ENCODE results near the gene GPR15LG. TPM values are rescaled to one million over a fixed set of nuclear protein-coding genes. Genes with fewer than 3 reads are reported as not detected.
"Not testable (repeated sequence)": the region's sequence is repeated elsewhere in the genome, so short reads cannot be mapped to it uniquely, and the experiment has no call there.

The GPR15LG gene
- 10 to 100 TPM; 10.3 to 25.8 (median 19.7) TPM for total RNA-seq

DNA sequence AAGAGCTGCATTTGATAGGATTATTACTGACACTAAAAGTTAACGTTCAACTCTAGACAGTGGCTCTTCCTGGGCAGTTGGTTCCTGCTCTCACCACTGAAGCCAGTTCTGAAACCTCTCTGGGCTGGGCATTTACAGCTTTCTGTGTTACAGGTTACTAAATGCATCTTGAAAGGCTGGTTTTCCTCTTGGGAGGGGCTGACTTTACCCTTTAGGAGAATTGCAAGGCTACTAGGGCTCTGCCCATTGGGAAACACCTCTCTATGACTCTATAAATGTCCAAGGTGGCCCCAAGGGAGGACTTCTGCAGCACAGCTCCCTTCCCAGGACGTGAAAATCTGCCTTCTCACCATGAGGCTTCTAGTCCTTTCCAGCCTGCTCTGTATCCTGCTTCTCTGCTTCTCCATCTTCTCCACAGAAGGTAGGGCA, at the start of gene GPR15LG:
TSS of gene GPR15LG (plus strand) at position 301 of the 429 bp plus-strand sequence. CDS start at position 352, 51 bp downstream.
- TF ChIP-seq, protein P1, sequence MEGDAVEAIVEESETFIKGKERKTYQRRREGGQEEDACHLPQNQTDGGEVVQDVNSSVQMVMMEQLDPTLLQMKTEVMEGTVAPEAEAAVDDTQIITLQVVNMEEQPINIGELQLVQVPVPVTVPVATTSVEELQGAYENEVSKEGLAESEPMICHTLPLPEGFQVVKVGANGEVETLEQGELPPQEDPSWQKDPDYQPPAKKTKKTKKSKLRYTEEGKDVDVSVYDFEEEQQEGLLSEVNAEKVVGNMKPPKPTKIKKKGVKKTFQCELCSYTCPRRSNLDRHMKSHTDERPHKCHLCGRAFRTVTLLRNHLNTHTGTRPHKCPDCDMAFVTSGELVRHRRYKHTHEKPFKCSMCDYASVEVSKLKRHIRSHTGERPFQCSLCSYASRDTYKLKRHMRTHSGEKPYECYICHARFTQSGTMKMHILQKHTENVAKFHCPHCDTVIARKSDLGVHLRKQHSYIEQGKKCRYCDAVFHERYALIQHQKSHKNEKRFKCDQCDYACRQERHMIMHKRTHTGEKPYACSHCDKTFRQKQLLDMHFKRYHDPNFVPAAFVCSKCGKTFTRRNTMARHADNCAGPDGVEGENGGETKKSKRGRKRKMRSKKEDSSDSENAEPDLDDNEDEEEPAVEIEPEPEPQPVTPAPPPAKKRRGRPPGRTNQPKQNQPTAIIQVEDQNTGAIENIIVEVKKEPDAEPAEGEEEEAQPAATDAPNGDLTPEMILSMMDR (IDR thresholded peaks at IDR 0.05) = no peak
- no peak for TF ChIP-seq POLR2A (IDR thresholded peaks at IDR 0.05)
- DNase-seq (ENCODE audit: low spot score in 2 of 2) = peak in 1 of 2 donors; percentile 18
- intact Hi-C loops (cut with DNase I; ENCODE audit: low total_unique reads) = no loop called here
- 45 to 53% methylated on average over 2 of the region's 2 CpGs for WGBS, 2 donors
- no peak within 1 kb of the TSS for H3K4me3 ChIP-seq (ENCODE audit: low read depth, poor library complexity, severe bottlenecking)

DNA sequence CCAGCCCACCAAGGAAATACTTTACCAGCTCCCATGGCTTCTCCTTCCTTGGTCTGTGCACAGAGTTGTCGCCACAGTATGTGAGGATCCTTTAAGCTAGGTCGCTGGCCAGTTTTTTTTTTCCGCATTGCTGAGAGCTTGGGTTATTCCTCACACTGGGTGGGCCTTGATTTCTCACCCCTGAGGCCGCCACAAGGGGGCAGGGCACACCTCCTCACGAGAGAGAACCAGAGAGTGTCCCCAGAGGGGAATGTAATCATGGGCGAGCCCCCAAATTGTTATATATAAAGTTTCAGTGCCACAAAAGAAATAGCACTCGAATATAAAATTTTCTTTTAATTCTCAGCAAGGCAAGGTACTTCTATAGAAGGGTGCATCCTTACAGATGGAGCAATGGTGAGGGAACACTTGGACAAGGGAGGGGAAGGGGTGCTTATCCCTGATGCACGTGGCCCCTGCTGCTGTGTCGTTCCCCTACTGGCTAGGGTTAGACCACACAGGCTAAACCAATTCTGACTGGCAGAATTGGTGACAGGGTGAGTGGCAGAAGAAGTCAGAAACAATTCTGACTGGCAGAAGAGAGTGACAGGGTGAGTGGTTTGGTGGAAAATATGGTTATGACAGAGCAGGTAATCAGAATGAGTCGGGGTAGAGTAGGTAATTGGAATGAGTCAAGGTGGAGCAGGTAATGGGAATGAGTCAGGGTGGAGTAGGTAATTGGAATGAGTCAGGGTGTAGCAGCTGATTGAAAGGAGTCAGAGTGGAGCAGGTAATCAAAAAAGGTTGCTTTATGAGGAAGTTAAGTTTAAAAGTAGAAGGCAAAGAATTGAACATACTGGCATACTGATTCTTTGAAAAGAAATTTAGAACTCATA, 47.5 kb upstream of the GPR15LG start:
- DNase-seq (ENCODE audit: low spot score in 2 of 2); H3K4me3 ChIP-seq (ENCODE audit: low read depth, poor library complexity, severe bottlenecking); intact Hi-C loops (cut with DNase I; ENCODE audit: low total_unique reads): not testable (repeated sequence)
- 72 to 78% methylated on average over 10 of the region's 10 CpGs for WGBS, 2 donors

DNA sequence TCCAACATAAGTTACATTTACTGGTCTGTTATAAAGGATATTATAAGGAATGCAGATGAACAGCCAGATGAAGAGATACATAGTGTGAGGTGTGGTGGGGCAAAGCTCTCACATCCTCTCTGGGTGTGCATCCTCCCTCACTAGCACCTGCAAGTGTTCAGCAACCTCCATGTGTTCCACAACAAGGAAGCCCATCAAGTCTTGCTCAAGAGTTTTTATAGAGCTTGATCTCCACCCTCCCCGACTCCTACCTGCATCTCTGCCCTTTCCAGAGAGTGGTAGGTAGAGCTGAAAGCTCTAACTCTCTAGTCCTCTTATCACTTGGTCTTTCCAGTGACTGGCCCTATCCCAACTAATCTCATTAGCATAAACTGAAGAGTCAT, 46.8 kb upstream of the GPR15LG start:
- DNase-seq (ENCODE audit: low spot score in 2 of 2) = no peak

DNA sequence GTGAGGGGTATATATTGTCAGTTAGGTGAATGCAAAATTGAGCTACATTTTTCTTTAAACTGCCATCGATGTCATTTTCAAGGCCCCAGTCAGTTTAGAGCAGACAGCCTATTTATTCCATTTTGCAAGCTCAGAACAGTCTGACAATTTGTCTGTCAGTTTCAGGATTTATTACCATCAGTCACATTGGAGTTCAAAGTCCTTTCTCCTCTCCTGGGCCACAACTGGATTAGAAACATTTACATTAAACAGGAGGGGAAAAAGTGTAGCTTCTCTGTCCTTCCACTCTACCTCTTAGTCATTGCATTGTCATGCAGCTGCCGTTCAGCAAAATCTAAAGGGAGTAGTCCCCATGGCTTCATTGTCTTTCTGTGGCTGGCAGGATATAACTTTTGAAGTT, 37.8 kb upstream of the GPR15LG start:
- 51 to 67% methylated on average over 2 of the region's 2 CpGs for WGBS, 2 donors
- no peak overlapping the region for H3K4me3 ChIP-seq (ENCODE audit: low read depth, poor library complexity, severe bottlenecking)
- DNase-seq (ENCODE audit: low spot score in 2 of 2) = no peak
- intact Hi-C loops (cut with DNase I; ENCODE audit: low total_unique reads) = no loop called here
- TF ChIP-seq POLR2A (IDR thresholded peaks at IDR 0.05) = no peak
- TF ChIP-seq, protein P1 (IDR thresholded peaks at IDR 0.05) = no peak

More for the DNA sequence above, 46.8 kb upstream of the GPR15LG start:
- no peak overlapping the region for H3K4me3 ChIP-seq (ENCODE audit: low read depth, poor library complexity, severe bottlenecking)
- WGBS, 2 donors = 80 to 90% methylated on average over 1 of the region's 1 CpG
- TF ChIP-seq POLR2A (IDR thresholded peaks at IDR 0.05) = no peak
- TF ChIP-seq, protein P1 (IDR thresholded peaks at IDR 0.05) = no peak
- intact Hi-C loops (cut with DNase I; ENCODE audit: low total_unique reads) = no loop called here

DNA sequence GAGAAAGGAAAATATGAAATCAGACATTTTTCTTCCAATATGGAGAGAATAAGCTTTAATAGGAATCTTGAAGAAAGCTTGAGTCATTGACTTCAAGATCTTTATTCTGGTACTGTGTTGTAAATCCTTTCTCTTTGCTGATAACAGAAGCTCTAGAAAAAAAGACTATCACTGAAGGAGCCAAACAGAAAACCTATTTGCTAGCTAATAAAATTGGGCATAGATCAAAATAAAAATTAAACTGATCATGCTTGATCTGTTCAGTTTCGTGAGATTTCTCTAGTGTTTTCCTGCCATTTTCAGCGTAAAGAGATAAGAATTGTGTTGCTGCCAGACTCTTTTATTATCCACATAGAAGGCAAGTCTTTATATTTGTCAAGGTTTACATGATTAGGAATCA, 35.8 kb upstream of the GPR15LG start:
- DNase-seq (ENCODE audit: low spot score in 2 of 2) = no peak
- intact Hi-C loops (cut with DNase I; ENCODE audit: low total_unique reads) = no loop called here
- WGBS, 2 donors = 89 to 92% methylated on average over 2 of the region's 2 CpGs
- H3K4me3 ChIP-seq (ENCODE audit: low read depth, poor library complexity, severe bottlenecking) = no peak overlapping the region
- TF ChIP-seq, protein P1 (IDR thresholded peaks at IDR 0.05) = no peak
- TF ChIP-seq POLR2A (IDR thresholded peaks at IDR 0.05) = no peak

DNA sequence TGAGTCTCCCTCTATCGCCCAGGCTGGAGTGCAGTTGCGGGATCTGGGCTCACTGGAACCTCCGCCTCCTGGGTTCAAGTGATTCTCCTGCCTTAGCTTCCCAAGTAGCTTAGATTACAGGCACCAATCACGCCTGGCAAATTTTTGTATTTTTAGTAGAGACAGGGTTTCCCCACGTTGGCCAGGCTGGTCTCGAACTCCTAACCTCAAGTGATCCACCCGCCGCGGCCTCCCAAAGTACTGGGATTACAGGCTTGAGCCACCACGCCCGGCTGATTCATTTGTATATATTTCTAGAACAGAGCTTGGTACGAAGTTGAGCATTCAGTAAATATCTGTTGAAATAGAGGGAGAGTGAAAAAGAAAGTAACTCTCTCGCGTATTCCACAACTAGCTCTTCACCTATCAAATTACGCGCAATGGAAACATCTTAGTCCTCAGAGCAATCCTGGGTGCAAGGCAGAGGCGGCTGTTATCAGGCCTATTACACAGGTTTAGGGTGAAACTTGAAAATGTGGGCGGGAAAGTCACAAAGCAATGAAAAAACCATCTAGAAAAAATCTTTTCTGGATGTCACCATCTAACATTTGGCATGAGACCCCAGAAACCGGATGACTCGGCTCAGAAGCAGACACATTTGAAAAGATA, 35.0 kb upstream of the GPR15LG start:
- H3K4me3 ChIP-seq (ENCODE audit: low read depth, poor library complexity, severe bottlenecking) = no peak overlapping the region
- WGBS, 2 donors = 72 to 74% methylated on average over 20 of the region's 20 CpGs
- TF ChIP-seq, protein P1 (IDR thresholded peaks at IDR 0.05) = no peak
- no peak for TF ChIP-seq POLR2A (IDR thresholded peaks at IDR 0.05)
- peak in 1 of 2 donors; percentile 28 for DNase-seq (ENCODE audit: low spot score in 2 of 2)
- intact Hi-C loops (cut with DNase I; ENCODE audit: low total_unique reads) = no loop called here
